ENCODE measurements around the gene ANKS1B. TPM values are rescaled to one million over a fixed set of nuclear protein-coding genes. Genes with fewer than 3 reads are reported as not detected.

Gene ANKS1B
- total and polyA plus RNA-seq, 4 donors = 0.03 to 3.4 (median 0.53) TPM

DNA sequence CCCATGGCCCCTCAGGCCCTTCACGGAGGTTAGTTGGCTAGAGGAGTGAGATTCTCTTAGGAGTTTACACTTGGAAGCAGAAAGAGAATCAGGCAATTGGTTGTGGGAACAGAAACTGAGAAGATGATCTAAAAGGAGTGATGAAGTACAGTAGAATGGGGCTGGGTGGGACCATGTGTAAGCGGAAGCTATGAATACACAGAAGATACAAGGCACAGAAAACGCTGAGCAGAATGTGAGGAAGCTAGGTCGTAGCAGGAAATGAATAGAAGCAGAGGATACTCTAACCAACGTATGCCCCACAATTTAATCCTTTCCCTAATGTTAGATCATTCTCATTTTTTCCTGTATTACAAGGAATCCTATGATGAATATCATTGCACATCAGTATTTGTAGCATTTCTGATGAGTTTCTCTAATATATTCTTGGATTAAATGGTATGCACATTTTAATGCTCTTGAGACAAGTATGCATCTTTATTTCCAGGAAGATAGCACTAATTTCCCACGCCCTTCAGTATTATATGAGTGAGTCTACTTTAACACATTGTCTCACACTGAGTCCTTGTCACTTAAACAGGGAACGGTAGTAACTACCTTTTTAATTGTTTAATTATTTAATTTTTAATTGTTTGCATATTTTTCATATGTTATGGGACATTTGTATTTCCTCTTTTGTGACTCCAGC, 1066.4 kb downstream of the ANKS1B start:
- WGBS = 72% methylated on average over 7 of the region's 7 CpGs
- Histone ChIP-seq H3K9me3 (ENCODE audit: control insufficient read depth in 4 of 4, low read length in 3 of 4) (no peaks in the 10 kb centered on the region), H3K27ac (ENCODE audit: low read depth in 1 of 2, low read length in 2 of 2) (no peak overlapping the region), H3K4me3 (ENCODE audit: low read depth in 1 of 3, low read length in 3 of 3) (no peak overlapping the region), H3K36me3 (ENCODE audit: control insufficient read depth in 4 of 4, insufficient read depth in 3 of 4, low read depth in 1 of 4, low read length in 3 of 4) (no peaks in the 10 kb centered on the region), H3K27me3 (ENCODE audit: control insufficient read depth in 4 of 4, insufficient read depth in 4 of 4, low read length in 3 of 4) (peaks cover 0 to 2% (median 0%) of the 10 kb centered on the region in 4 donors), H3K9ac (ENCODE audit: low read depth in 1 of 2, low read length in 2 of 2) (no peak overlapping the region), H3K4me1 (ENCODE audit: control insufficient read depth in 4 of 4, insufficient read depth in 4 of 4, low read length in 3 of 4) (no peaks in the 10 kb centered on the region)
- TF ChIP-seq RAD21 (IDR thresholded peaks at IDR 0.05) = no peak
- TF ChIP-seq FOXA2 (IDR thresholded peaks at IDR 0.05) = no peak
- TF ChIP-seq TAF1 (conservative IDR thresholded peaks at IDR 0.05) = no peak
- DNase-seq (ENCODE audit: low spot score) = no peak

DNA sequence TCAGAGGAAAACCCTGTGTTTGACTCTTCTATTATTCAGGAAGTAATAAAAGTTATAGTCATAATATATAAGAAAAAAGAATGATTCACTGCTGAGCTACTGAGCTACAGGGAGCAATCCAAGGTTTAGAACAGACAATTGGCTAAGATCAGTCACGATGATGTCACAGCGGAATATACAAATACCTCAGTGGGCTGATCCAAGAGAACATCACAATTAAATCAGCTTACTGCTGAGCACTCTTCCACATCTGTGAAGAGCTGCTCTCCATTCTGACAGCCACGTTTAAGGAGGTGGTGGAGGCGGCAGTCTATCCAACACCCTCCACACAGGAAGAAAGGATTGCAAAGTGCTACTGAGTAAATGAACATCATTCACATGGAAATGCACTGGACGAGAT, 1068.6 kb downstream of the ANKS1B start:
- H3K27ac ChIP-seq (ENCODE audit: low read depth in 1 of 2, low read length in 2 of 2) = no peak overlapping the region
- TF ChIP-seq, protein P1, sequence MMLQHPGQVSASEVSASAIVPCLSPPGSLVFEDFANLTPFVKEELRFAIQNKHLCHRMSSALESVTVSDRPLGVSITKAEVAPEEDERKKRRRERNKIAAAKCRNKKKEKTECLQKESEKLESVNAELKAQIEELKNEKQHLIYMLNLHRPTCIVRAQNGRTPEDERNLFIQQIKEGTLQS (IDR thresholded peaks at IDR 0.05) = no peak
- TF ChIP-seq, protein P2, sequence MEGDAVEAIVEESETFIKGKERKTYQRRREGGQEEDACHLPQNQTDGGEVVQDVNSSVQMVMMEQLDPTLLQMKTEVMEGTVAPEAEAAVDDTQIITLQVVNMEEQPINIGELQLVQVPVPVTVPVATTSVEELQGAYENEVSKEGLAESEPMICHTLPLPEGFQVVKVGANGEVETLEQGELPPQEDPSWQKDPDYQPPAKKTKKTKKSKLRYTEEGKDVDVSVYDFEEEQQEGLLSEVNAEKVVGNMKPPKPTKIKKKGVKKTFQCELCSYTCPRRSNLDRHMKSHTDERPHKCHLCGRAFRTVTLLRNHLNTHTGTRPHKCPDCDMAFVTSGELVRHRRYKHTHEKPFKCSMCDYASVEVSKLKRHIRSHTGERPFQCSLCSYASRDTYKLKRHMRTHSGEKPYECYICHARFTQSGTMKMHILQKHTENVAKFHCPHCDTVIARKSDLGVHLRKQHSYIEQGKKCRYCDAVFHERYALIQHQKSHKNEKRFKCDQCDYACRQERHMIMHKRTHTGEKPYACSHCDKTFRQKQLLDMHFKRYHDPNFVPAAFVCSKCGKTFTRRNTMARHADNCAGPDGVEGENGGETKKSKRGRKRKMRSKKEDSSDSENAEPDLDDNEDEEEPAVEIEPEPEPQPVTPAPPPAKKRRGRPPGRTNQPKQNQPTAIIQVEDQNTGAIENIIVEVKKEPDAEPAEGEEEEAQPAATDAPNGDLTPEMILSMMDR (IDR thresholded peaks at IDR 0.05; ENCODE audit: low read depth, low read length, missing input control) = no peak
- TF ChIP-seq TAF1 (conservative IDR thresholded peaks at IDR 0.05) (no peak), EGR1 (IDR thresholded peaks at IDR 0.05; ENCODE audit: low read depth in 2 of 2) (no peak), RAD21 (IDR thresholded peaks at IDR 0.05) (no peak), HNF4G (IDR thresholded peaks at IDR 0.05) (no peak), FOXA1 (IDR thresholded peaks at IDR 0.05) (no peak), YY1 (IDR thresholded peaks at IDR 0.05) (no peak), FOXA2 (IDR thresholded peaks at IDR 0.05) (no peak), HNF4A (conservative IDR thresholded peaks at IDR 0.05) (no peak), NR2F2 (IDR thresholded peaks at IDR 0.05) (no peak), RXRA (IDR thresholded peaks at IDR 0.05) (no peak), SP1 (IDR thresholded peaks at IDR 0.05) (no peak), GABPA (IDR thresholded peaks at IDR 0.05 in 1 of 2, conservative IDR thresholded peaks at IDR 0.05 in 1 of 2) (no peak), JUND (IDR thresholded peaks at IDR 0.05) (no peak)
- TF ChIP-seq, protein P3, sequence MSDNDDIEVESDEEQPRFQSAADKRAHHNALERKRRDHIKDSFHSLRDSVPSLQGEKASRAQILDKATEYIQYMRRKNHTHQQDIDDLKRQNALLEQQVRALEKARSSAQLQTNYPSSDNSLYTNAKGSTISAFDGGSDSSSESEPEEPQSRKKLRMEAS (IDR thresholded peaks at IDR 0.05) = no peak
- TF ChIP-seq, protein P4, sequence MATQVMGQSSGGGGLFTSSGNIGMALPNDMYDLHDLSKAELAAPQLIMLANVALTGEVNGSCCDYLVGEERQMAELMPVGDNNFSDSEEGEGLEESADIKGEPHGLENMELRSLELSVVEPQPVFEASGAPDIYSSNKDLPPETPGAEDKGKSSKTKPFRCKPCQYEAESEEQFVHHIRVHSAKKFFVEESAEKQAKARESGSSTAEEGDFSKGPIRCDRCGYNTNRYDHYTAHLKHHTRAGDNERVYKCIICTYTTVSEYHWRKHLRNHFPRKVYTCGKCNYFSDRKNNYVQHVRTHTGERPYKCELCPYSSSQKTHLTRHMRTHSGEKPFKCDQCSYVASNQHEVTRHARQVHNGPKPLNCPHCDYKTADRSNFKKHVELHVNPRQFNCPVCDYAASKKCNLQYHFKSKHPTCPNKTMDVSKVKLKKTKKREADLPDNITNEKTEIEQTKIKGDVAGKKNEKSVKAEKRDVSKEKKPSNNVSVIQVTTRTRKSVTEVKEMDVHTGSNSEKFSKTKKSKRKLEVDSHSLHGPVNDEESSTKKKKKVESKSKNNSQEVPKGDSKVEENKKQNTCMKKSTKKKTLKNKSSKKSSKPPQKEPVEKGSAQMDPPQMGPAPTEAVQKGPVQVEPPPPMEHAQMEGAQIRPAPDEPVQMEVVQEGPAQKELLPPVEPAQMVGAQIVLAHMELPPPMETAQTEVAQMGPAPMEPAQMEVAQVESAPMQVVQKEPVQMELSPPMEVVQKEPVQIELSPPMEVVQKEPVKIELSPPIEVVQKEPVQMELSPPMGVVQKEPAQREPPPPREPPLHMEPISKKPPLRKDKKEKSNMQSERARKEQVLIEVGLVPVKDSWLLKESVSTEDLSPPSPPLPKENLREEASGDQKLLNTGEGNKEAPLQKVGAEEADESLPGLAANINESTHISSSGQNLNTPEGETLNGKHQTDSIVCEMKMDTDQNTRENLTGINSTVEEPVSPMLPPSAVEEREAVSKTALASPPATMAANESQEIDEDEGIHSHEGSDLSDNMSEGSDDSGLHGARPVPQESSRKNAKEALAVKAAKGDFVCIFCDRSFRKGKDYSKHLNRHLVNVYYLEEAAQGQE (IDR thresholded peaks at IDR 0.05) = no peak
- TF ChIP-seq, protein P5, sequence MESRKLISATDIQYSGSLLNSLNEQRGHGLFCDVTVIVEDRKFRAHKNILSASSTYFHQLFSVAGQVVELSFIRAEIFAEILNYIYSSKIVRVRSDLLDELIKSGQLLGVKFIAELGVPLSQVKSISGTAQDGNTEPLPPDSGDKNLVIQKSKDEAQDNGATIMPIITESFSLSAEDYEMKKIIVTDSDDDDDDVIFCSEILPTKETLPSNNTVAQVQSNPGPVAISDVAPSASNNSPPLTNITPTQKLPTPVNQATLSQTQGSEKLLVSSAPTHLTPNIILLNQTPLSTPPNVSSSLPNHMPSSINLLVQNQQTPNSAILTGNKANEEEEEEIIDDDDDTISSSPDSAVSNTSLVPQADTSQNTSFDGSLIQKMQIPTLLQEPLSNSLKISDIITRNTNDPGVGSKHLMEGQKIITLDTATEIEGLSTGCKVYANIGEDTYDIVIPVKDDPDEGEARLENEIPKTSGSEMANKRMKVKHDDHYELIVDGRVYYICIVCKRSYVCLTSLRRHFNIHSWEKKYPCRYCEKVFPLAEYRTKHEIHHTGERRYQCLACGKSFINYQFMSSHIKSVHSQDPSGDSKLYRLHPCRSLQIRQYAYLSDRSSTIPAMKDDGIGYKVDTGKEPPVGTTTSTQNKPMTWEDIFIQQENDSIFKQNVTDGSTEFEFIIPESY (IDR thresholded peaks at IDR 0.05) = no peak
- 69% methylated on average over 5 of the region's 5 CpGs for WGBS
- H3K4me1 ChIP-seq (ENCODE audit: control insufficient read depth in 4 of 4, insufficient read depth in 4 of 4, low read length in 3 of 4) = no peaks in the 10 kb centered on the region
- no peak for DNase-seq (ENCODE audit: low spot score)
- H3K36me3 ChIP-seq (ENCODE audit: control insufficient read depth in 4 of 4, insufficient read depth in 3 of 4, low read depth in 1 of 4, low read length in 3 of 4) = no peaks in the 10 kb centered on the region
- no peaks in the 10 kb centered on the region for H3K9me3 ChIP-seq (ENCODE audit: control insufficient read depth in 4 of 4, low read length in 3 of 4)
- no peaks in the 10 kb centered on the region for H3K27me3 ChIP-seq (ENCODE audit: control insufficient read depth in 4 of 4, insufficient read depth in 4 of 4, low read length in 3 of 4)
- H3K4me3 ChIP-seq (ENCODE audit: low read depth in 1 of 3, low read length in 3 of 3) = no peak overlapping the region
- no peak overlapping the region for H3K9ac ChIP-seq (ENCODE audit: low read depth in 1 of 2, low read length in 2 of 2)
